Measurements from ENCODE around the gene WDR55.

WDR55 gene

GRCh38 chr5:140677947-140678346, 13.2 kb downstream of the WDR55 start:
- no peak for TF ChIP-seq CTCF (IDR thresholded peaks at IDR 0.05)
- no peak for DNase-seq (ENCODE audit: low spot score)
- no peak overlapping the region for H3K27ac ChIP-seq
- no peak overlapping the region for H3K4me3 ChIP-seq

GRCh38 chr5:140678993-140679392, 14.3 kb downstream of the WDR55 start:
- no peak overlapping the region for H3K27ac ChIP-seq
- no peak overlapping the region for H3K4me3 ChIP-seq
- TF ChIP-seq CTCF (IDR thresholded peaks at IDR 0.05), result no peak
- no peak for DNase-seq (ENCODE audit: low spot score)

- Histone ChIP-seq H3K4me3 (peak overlapping the region; percentile 87), H3K27ac (peak overlapping the region; percentile 50 to 85)
- no peak for TF ChIP-seq CTCF (IDR thresholded peaks at IDR 0.05)
- DNase-seq (ENCODE audit: low spot score), result no peak
Measured at GRCh38 chr5:140690376-140690932, 25.8 kb downstream of the WDR55 start.

GRCh38 chr5:140690941-140691924, 26.5 kb downstream of the WDR55 start, which contains the start of the genes HARS1 and HARS2:
HARS1 (minus strand) TSS chr5:140691370; CDS start chr5:140691304, 66 bp downstream.
HARS2 (plus strand) TSS chr5:140691455; CDS start chr5:140691649, 194 bp downstream.
- Histone ChIP-seq H3K4me3 (peak within 1 kb of the TSS; percentile 87), H3K27ac (peak within 1 kb of the TSS; percentile 50 to 85)
- DNase-seq (ENCODE audit: low spot score), result peak; percentile 95
- TF ChIP-seq CTCF (IDR thresholded peaks at IDR 0.05), result no peak

GRCh38 chr5:140694276-140694675, 29.6 kb downstream of the WDR55 start:
- Histone ChIP-seq H3K4me3 (no peak overlapping the region), H3K27ac (no peak overlapping the region)
- no peak for DNase-seq (ENCODE audit: low spot score)
- no peak for TF ChIP-seq CTCF (IDR thresholded peaks at IDR 0.05)

GRCh38 chr5:140696891-140697492, 32.3 kb downstream of the WDR55 start:
- no peak for DNase-seq (ENCODE audit: low spot score)
- Histone ChIP-seq H3K4me3 (no peak overlapping the region), H3K27ac (no peak overlapping the region)
- TF ChIP-seq CTCF (IDR thresholded peaks at IDR 0.05), result no peak

All from coronary artery (tissue), 2 donors.